Fibroblast of the aortic adventitia (primary cell): ENCODE measurements around the gene FER1L5. TPM values are rescaled to one million over a fixed set of nuclear protein-coding genes. Genes with fewer than 3 reads are reported as not detected.

ENCODE experiments used
- DNase-seq: peaks from one replicate; pipeline ENCODE4 v3.0.0-alpha.2; 2010; ENCODE audit warnings: low read depth
- H3K4me3 ChIP-seq: 2 replicates; pipeline ENCODE4 v1.5.1; 2011; ENCODE audit warnings: low read depth, mild to moderate bottlenecking, control low read depth, low read length, moderate library complexity
- total RNA-seq: library from RNA; depleted of rRNA; stranded (reverse); fragments of >200 nt; gene quantifications from 2 replicates; pipeline ENCODE4 v1.2.3, GENCODE V29; 2012; ENCODE audit warnings: low replicate concordance
- TF ChIP-seq, protein P1 (sequence below): IDR thresholded peaks from 2 replicates; pipeline ENCODE4 v1.5.1; 2011; ENCODE audit warnings: mild to moderate bottlenecking, low read length, control low read depth, inconsistent platforms; ENCODE audit not compliant: insufficient read depth

Gene FER1L5
- total RNA-seq, 1 donor: 0.18 TPM

DNA sequence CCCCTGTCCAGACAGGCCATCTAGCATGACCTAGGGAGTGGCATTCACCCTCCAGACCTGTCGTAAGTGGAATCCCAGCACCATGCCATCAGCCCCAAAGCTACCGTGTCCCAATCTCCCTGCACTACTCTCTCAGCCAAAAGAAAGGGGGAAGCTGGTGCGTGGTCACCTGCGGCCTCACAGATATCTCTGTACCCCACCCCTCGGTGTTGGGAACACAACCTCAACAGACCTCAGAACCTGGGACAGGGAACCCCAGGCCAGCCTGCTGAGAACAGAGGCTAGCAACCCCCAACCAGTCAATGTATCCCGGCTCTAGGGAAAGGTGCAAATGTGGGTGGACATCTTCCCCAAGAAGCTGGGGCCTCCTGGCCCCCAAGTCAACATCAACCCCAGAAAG, 59.1 kb downstream of the FER1L5 start:
- H3K4me3 ChIP-seq: no peak overlapping the region
- TF ChIP-seq, protein P1, sequence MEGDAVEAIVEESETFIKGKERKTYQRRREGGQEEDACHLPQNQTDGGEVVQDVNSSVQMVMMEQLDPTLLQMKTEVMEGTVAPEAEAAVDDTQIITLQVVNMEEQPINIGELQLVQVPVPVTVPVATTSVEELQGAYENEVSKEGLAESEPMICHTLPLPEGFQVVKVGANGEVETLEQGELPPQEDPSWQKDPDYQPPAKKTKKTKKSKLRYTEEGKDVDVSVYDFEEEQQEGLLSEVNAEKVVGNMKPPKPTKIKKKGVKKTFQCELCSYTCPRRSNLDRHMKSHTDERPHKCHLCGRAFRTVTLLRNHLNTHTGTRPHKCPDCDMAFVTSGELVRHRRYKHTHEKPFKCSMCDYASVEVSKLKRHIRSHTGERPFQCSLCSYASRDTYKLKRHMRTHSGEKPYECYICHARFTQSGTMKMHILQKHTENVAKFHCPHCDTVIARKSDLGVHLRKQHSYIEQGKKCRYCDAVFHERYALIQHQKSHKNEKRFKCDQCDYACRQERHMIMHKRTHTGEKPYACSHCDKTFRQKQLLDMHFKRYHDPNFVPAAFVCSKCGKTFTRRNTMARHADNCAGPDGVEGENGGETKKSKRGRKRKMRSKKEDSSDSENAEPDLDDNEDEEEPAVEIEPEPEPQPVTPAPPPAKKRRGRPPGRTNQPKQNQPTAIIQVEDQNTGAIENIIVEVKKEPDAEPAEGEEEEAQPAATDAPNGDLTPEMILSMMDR: no peak
- DNase-seq: no peak

DNA sequence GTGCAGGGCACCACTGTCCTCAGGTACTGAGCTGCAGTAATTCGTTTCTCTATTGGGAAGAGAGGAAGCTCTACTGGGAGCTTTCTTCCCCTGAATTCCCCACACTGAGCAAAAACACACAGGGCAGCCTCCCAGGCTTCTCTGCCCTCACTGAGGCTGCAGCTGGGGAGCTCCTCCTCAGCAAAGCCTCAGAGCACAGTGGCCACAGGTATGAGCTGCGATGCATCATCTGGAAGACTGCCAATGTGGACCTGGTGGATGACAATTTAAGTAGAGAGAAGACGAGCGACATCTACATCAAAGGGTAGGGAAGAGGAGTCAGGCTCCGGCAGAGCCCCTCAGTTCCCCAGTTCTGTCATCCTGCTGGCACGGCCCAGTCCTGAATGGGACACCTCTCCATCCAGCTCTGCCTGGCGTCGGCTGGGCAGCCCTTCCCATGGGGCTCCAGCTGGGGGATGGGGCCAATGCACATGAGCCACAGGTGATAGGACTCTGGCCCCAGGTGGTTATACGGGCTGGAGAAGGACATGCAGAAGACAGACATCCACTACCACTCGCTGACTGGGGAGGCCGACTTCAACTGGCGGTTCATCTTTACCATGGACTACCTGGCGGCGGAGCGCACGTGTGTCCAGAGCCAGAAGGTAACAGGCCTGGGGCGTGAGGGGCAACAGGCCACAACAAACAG, 59.7 kb downstream of the FER1L5 start:
- TF ChIP-seq, protein P1: no peak
- H3K4me3 ChIP-seq: no peak overlapping the region
- DNase-seq: no peak

DNA sequence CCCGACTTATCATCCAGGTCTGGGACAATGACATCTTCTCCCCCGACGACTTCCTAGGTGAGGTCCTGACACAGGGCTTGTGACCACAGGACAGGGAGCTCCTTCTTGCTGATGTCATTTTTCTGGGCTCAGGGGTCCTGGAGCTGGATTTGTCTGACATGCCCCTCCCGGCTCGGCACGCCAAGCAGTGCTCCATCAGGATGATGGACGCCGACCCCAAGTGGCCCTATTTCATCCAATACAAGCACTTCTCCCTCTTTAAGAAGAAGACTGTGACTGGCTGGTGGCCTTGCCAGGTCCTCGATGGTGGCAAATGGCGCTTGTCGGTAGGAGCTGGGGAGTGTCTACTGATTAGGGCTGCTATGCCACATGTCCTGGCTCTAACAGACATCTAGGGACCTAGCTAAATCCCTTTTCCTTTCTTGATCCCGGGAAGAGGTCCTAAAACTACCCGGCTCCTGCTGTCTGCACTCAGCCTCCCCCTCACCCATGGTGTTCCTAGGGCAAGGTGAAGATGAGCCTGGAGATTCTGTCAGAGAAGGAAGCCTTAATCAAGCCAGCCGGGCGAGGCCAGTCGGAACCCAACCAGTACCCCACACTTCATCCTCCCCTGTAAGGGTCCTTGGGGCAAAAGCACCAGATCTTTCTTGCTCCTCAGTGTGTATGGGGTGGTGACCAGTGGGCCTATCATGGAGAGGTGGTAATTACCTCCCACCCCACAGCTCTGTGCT, 60.6 kb downstream of the FER1L5 start:
- TF ChIP-seq, protein P1: no peak
- no peak overlapping the region for H3K4me3 ChIP-seq
- DNase-seq: no peak

GRCh38 chr2:96710985-96711384, 68.4 kb downstream of the FER1L5 start:
- TF ChIP-seq, protein P1: no peak
- no peak for DNase-seq

DNA sequence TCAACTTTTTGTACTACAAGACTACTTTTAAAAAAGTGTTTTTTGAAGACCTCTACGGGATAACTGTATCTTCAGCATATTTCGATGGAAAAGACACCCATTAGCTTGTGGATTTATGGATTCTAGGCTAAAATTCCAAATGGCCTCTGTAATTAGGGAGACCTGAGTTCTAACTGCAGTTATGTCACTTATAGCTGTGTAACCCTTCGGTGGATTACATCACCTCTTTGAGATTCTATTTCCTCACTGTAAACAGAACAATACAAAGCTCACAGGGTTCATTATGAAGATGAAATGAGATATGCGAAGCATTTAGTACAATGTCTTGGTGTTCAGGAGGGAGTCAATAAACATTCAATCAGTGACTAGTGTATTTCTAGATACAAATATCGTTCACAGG, 73.1 kb downstream of the FER1L5 start:
- H3K4me3 ChIP-seq: no peak overlapping the region
- DNase-seq: no peak
- TF ChIP-seq, protein P1: no peak

More at GRCh38 chr2:96710985-96711384, 68.4 kb downstream of the FER1L5 start:
- no peak overlapping the region for H3K4me3 ChIP-seq

- TF ChIP-seq, protein P1: no peak
- DNase-seq: no peak
- no peak overlapping the region for H3K4me3 ChIP-seq
Measured at GRCh38 chr2:96716388-96716787, 73.8 kb downstream of the FER1L5 start.

- no peak overlapping the region for H3K4me3 ChIP-seq
- DNase-seq: no peak
- TF ChIP-seq, protein P1: no peak
Measured at GRCh38 chr2:96726131-96726530, 83.6 kb downstream of the FER1L5 start.
